Stimulated activated CD4-positive, alpha-beta T cell treated with anti-CD3 and anti-CD28 coated beads, Interleukin-15, amount 100 ng/mL, for 48 hours (primary cell): ENCODE measurements around the gene PLEKHG4.

Source experiments
- DNase-seq, 2 donors: peaks; one replicate each; pipeline ENCODE4 v3.0.0-alpha.2; 2020; ENCODE audit warnings: low read depth in 2 of 2

PLEKHG4 gene

DNA sequence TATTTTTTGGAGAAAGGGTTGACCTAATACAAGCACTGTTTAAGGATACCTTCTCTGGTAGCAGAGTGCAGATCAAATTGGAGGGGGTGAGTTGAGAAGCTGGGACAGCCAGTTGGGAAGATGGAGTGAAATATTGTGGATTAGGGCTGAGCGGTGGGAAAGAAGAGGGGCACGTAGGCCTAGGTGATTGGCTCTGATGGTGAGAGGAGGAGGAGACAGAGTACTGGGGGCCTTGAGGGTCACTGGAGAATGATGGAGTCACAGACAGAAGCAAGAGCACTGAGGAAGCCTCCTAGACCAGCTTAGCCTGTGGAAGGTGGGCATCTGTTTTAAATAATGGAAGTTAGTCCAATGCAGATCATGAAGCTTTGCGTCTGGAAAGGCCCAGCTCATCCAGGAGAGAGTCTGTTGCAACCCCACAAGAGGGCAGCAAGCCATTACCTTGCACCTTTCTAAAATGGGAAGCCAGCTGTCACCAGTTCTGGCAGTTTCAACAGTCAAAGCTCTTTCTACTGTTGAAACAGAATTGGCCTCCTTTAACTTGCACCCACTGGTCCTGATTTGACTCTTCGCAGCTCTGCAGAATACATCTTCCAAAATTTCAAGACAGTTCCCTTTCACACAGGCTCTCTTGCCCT, 18.8 kb upstream of the PLEKHG4 start:
- DNase-seq, result no peak

DNA sequence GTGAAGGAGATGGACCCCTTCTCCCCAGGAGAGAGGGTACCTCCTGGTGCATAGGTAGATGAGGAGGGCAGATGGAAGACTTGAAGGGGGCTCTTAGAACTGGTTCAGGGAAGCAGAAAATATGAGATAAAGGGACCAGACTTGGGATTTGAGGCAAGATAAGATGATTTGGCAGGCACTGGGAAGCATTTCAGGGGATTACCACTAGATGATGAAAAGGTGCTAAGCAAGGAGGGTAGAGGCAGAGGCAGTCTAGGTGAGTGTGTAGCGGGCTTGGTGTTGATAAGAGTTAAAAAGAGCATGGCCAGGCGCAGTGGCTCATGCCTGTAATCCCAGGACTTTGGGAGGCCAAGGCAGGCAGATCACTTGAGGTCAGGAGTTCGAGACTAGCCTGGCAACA, 16.1 kb upstream of the PLEKHG4 start:
- DNase-seq, result no peak

DNA sequence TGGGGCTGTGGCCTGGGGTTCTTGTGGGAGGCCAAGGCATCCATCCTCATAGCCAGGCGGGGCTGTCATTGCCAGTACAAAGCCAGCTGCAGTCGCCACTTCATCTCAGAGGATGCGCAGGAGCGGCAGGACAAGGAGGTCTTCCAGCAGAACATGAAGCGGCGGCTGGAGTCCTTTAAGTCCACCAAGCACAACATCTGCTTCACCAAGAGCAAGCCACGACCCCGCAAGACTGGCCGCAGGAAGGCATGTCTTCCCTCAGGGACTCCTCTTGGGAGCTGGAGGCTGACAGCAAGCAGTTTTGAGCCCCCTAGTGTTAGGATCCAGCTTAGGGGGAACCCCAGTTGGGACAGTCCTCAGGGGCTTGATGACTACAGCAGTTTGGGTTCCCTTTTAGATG, 15.1 kb upstream of the PLEKHG4 start:
- no peak for DNase-seq

DNA sequence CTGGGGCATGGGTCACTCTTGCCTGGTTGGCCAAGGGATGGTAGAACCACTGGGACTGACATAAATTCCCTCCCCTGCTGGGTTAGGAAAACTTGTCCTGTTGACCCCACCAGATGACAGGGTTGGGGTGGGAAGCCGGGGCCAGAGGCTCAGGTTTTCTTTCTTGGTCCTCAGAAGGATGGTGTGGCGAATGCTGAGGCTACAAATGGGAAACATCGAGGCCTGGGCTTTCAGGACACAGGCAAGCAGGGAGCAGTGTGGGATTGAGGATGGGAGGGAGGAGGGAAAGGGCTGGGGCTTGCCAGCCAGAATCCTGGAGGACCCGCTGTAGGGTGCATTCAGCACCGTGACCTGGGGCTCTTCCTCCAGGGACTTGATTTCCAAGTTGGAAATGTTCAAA, 14.5 kb upstream of the PLEKHG4 start:
- no peak for DNase-seq

DNA sequence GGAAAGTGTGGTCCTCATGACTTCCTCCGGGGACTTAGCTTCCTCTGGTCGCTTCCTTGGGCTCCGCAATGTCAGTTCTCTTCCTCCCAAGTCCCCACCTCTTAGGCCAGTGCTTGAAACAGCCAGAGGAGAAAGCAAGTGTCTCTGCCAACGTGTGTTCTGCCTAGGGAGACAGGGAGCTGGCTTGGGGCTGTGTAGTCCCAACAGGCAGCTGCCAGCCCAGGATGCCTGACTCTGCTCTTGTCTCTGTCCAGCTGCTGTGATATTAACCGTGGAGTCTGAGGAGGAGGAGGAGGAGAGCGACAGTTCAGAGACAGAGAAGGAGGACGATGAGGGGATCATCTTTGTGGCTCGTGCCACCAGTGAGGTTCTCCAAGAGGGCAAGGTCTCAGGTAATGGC, 13.5 kb upstream of the PLEKHG4 start:
- no peak for DNase-seq

DNA sequence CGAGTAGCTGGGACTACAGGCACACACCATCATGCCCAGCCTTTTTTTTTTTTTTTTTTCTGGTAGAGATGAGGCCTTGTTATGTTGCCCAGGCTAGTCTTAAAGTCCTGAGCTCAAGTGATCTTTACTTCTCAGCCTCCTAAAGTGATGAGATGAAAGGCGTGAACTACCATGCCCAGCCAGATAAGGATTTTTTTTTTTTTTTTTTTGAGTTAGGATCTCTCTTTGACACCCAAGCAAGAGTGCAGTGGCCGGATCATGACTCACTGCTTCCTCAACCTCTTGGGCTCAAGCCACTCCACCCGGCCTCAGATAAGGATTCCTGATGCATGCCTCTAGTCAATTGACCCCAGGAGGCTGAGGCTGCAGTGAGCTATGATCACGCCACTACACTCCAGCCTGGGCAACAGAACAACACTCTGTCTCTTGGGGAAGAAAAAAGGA, 11.2 kb upstream of the PLEKHG4 start:
- no peak for DNase-seq

DNA sequence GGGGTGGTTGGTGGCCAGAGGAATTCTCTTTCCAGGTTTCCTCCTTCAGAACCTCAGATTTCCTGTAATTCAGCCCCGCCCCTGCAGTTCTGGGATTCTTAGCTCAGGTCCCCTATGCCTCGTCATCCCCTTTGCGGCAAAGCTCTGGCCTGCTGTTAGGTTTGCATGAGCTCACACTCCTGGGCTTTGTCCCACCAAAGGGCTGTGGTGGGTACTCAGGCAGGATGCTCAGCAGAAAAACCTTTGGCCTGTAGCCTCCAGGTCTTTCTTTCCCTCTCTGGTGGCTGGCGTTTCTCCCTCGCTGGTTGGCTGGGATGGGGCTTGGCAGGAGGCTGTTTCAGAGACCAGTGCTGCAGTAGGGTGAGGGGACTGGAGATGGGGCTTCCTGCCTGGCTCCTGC, 9.6 kb upstream of the PLEKHG4 start:
- no peak for DNase-seq

DNA sequence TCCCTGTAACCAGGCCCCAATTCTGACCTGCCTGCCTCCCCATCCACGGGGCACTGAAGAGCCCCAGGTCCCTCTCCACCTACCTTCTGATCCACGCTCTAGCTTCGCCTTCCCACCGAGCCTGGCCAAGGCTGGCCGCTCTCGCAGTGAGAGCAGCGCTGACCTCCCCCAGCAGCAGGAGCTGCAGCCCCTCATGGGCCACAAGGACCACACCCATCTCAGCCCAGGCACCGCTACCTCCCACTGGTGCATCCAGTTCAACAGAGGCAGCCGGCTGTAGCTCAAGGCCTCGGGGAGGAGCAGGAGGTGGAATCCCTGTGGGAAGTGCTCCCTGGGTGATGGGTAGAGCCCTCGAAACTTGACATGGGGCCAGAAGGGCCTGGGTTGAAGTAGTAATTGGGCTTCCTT, 8.4 kb upstream of the PLEKHG4 start:
- no peak for DNase-seq

DNA sequence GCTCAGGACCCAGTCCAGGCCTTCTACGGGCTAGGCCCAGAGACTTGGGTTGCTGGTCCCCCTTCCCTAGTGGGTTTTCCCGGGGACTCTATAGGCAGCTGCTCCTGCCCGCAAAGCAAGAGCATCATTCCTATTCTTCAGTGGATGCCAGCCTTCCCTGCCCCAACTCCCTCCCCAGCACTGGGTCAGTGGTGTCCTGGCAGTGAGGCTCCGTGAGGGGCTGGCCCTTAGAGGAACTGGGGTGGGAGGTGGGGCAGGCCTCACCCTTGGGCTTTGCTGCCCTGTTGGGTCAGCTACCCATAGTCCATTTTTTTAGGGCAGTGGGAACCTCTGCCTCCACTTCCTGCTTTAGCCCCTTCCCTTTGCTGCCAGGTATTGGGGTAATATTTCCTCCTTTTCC, 7.9 kb upstream of the PLEKHG4 start:
- DNase-seq, result no peak

DNA sequence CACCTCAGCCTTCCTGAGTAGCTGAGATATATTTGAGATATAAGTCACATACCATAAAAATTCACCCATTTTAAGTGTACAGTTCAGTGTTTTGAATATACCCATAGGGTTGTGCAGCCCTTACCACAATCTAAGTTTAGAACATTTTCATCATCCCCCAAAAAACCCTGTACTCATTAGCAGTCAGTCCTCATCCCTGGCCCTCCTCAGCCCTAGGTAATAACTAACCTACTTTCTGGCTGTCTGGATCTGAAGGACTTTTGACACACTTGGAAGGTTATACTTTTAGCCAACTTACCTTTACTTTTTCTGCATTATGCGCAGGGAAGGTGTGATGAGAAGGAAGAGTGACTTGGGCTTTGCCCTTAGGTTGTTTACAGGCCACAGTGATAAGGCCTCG, 4.0 kb upstream of the PLEKHG4 start:
- DNase-seq, result no peak

DNA sequence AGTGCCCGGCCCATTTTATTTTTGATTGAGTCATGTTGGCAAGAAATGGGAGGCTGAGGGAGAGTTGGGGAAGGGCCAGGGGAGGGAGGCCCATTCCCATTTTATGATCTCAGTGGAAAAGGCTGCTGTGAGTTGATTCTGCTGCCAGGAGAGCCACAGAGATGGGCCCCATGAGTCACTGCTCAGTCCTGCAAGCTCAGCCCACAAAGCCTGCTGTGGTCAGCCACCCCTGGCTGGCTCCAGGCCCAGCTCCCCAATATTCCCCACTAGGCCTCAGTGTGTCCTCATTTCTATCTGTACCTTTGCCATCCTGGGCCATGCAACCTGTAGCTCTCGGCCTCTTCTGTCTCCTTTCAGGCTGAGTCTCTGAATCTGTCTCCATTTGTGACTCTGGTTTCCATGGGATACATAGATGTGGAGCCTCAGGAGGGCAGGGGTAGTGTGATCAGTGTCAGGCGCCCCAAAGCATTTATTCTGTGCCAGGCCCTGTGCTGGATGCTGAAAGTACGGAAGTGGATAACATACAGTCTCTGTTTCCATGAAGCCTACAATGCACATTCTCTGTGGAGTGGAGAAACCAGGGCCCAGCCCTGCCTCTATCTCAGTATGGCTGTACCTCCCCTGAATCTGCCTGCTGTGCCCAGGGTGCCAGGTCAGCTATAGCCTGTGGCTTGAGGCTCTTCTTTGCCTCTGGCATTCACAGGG, 1.9 kb upstream of the PLEKHG4 start:
- DNase-seq, result no peak

DNA sequence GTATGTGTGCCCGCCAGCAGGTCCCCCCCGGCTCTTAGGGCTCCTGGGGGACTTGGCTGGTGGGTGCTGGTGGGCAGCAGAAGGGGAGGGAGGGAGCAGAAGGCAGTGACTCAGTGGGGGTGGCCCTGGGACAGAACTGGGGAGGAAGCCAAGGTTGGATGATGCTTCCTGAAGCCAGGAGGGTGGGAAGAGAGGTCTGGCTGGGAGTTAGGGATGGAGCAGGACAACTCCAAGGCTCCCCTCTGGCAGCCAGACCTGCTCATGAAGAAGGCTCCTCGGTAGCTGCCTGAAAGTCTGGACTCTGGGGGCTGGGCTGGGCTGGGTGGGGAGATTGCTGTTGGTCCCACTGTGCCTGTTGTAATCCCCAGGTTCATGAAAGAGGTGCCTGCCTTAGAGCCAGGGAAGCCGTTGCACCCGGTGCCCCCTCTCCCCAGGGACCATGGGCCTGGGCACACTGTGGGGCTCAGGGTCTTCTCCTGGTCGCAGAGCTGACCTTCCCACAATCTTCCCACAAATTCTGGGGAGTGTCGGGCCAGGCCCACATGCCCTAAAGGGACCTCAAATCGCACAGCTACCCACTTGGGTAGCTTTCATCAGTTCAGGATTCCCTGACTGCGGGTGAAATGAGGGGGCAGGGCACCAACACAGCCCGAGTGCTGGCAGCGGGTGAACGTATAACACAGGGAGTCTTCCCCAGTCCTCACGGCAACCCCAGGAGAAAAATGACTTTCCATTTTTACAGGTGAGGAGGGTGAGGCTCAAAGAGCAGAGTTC, 1.1 kb upstream of the PLEKHG4 start:
- no peak for DNase-seq

DNA sequence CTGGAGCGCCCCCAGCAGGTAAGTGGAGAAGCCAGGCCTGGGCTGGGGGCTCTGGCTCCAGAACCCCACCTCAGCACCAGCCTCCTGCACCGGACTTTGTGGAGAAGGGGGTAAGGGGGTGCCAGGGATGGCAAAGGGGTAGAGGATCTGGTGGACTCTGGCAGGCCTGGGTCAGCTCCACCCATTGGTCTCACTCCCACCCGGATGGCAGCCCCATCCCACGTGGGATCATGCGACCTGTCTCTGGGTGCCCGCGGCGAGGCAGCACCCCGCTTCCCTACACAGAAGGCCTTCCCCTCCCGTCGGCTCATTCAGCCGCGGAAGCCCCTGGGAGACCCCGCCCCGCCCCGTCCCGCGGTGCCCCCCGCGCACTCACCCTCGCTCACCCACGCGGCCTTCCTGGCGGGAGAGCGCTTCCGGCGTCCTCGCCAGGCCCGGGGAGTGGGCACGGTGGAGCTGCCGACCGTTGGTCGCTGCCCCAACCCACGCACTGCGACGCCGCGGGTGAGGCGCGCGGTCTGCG, 498 bp upstream of the PLEKHG4 start:
- DNase-seq, result peak in 1 of 2 donors; percentile 38

DNA sequence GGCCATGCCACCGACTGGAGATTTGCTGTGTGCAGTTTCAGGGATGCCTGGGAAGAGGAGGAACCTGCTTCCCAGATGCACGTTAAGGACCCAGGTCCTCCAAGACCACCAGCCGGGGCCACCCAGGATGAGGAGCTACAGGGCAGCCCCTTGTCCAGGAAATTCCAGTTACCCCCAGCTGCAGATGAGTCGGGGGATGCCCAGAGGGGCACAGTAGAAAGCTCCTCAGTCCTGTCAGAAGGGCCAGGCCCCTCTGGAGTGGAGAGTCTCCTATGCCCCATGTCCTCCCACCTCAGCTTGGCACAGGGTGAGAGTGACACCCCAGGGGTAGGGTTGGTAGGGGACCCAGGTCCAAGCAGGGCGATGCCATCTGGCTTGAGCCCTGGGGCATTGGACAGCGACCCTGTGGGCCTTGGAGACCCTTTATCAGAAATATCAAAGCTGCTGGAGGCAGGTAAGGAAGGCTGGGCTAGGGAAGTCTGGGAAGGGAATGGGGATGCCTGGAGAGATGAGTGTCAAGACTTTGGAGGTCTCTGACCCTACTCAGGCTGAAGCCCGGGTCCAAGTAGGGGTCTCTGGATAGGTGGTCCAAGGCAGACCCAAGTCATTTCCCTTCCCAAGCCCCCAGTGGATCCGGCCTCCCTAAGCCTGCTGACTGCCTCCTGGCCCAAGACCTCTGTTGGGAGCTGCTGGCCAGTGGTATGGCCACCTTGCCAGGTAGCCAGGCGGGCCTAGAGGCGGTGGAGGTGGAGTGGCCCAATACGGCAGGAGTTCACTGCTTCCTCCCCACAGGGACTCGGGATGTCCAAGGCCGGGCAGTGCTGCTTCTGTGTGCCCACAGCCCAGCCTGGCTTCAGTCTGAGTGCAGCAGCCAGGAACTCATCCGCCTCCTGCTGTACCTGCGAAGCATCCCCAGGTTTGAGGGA, 1.0 kb downstream of the PLEKHG4 start:
- DNase-seq, result no peak

DNA sequence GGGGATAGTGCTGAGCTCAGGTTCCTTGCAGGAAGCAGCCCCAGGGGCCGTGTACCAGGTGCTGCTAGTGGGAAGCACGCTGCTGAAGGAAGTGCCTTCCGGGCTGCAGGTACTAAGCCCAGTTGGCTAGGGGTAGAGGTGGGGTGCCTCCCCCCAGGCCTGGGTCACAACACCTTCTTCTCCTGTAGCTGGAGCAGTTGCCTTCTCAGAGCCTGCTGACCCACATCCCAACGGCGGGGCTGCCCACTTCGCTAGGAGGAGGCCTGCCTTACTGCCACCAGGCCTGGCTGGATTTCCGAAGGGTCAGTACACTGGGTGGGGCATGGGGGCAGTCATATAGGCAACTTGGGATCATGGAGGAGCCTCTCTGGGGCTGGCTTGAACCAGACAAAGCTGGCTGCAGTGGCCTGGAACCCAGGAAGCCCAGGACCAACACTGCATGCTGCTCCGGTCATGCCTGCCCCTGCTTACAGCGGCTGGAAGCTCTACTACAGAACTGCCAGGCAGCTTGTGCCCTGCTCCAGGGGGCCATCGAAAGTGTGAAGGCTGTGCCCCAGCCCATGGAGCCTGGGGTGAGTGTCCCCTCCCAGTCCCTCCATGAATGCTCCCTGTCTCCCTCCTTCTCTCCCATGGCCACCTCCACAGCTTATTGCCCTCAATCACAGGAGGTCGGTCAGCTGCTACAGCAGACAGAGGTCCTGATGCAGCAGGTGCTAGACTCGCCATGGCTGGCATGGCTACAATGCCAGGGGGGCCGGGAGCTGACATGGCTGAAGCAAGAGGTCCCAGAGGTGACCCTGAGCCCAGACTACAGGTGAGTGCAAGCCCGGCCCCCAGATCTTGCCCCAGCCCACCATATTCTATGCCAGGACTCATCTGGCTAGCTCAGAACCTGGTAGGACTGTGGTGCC, 2.5 kb downstream of the PLEKHG4 start:
- no peak for DNase-seq

DNA sequence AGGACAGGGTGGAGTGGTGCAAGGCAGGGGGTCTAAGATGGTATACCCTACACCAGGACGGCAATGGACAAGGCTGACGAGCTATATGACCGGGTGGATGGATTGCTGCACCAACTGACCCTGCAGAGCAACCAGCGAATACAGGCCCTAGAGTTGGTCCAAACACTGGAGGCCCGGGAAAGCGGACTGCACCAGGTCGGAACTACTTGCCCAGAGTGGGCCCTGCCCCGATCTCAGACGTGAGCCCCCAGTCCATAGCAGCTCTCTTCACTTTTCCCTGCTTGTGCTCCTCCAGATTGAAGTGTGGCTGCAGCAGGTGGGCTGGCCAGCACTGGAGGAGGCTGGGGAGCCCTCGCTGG, 3.1 kb downstream of the PLEKHG4 start:
- DNase-seq, result no peak

DNA sequence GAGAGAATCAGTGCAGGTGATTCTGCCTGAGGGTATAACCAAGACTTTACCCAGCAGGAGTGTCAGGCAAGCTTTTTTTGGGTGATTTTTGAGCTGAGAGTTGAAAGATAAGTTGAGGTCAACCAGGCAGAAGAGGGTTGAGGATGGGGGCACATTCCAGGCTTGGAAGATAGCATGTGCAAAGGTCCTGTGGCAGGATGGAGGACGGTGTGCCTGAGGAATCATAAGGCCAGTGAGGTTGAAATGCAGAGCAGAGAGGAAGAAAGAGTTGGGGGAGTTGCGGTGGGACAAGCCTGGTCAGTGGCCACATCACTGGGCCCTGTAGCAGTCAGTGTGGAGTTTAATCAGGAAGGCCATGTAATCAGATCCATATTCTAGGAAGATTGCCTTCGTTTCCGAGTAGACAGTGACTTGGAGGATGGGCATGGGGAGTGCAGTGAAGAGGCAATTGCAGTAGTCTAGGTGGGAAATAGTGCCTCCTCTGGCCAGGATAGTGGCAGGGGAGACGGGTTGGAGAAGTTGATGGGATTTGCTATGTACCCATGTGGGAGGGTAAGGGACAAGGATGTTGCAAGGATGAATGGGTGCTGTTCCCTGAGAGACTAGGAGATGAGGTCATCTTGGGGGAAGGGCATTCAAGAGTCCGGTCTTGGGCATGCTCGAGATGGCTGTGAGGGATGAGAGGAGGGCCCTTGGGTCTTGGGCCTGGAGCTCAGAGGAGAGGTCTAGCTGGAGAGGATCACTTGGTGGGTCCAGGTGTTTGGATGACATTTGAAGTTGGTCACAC, 3.9 kb downstream of the PLEKHG4 start:
- DNase-seq, result no peak

DNA sequence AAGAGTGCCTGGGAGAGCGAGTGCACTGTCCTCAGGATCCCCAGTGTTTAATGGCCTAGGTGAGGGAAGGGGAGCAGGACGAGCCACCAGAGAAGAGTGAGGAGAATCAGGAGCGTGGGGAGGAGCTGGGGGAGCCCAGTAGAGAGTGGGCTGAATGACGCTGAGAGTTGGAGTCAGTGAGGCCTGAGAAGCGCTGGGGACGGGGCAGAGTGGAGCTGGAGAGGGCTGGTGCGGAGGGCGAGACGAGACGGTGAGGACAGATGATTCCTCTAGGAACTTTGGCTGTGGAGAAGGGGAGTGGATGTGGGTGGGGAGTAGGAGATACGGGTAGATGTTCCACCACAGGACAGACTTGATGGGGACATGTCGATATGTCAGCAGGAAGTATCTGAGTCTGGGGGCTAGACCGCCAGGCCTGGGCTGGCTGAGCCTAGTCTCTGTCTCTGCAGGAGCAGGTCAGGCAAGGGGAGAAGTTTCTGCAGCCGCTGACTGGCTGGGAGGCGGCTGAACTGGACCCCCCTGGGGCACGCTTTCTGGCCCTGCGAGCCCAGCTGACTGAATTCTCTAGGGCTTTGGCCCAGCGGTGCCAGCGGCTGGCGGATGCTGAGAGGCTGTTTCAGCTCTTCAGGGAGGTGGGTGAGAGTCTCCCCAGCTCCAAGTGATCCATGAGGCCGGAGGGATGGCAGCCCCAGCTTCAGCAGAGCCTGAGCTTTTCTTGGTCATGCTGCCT, 4.7 kb downstream of the PLEKHG4 start:
- no peak for DNase-seq
